ENCODE results near the gene TMEM254. TPM values are rescaled to one million over a fixed set of nuclear protein-coding genes. Genes with fewer than 3 reads are reported as not detected.
A peak's percentile ranks its signal among the peaks of the same experiment; 100 is the strongest.
"Not testable (repeated sequence)": the region's sequence is repeated elsewhere in the genome, so short reads cannot be mapped to it uniquely, and the experiment has no call there.

The TMEM254 gene
- 46.8 TPM for total RNA-seq

- ATAC-seq: peak; percentile 82
Observed at GRCh38 chr10:80078448-80079311, at the start of gene TMEM254. Gene TMEM254 (plus strand): TSS chr10:80078665. CDS start chr10:80078700, 35 bp downstream.

GRCh38 chr10:80029205-80029604 lies 49.3 kb upstream of the TMEM254 start:
- ATAC-seq: not testable (repeated sequence)

GRCh38 chr10:80029865-80030264 lies 48.6 kb upstream of the TMEM254 start:
- not testable (repeated sequence) for ATAC-seq

- no peak for ATAC-seq
Observed at GRCh38 chr10:80032503-80032902, 46.0 kb upstream of the TMEM254 start.

- not testable (repeated sequence) for ATAC-seq
Observed at GRCh38 chr10:80034766-80035165, 43.7 kb upstream of the TMEM254 start.

GRCh38 chr10:80035430-80035829 lies 43.0 kb upstream of the TMEM254 start:
- not testable (repeated sequence) for ATAC-seq

- not testable (repeated sequence) for ATAC-seq
Observed at GRCh38 chr10:80036921-80037500, 41.5 kb upstream of the TMEM254 start.

- peak; percentile 35 for ATAC-seq
Observed at GRCh38 chr10:80038226-80038625, 40.2 kb upstream of the TMEM254 start.

GRCh38 chr10:80041162-80041561 lies 37.3 kb upstream of the TMEM254 start:
- no peak for ATAC-seq

- peak; percentile 58 for ATAC-seq
Observed at GRCh38 chr10:80044935-80045334, 33.5 kb upstream of the TMEM254 start.

GRCh38 chr10:80046629-80047441 lies 31.6 kb upstream of the TMEM254 start:
- peak; percentile 90 for ATAC-seq

GRCh38 chr10:80050752-80051151 lies 27.7 kb upstream of the TMEM254 start:
- no peak for ATAC-seq

GRCh38 chr10:80051993-80052392 lies 26.5 kb upstream of the TMEM254 start:
- no peak for ATAC-seq

GRCh38 chr10:80055760-80056159 lies 22.7 kb upstream of the TMEM254 start:
- ATAC-seq: no peak

GRCh38 chr10:80057171-80057570 lies 21.3 kb upstream of the TMEM254 start:
- ATAC-seq: peak; percentile 89

GRCh38 chr10:80064120-80064886 lies 14.2 kb upstream of the TMEM254 start:
- no peak for ATAC-seq

GRCh38 chr10:80066809-80067208 lies 11.7 kb upstream of the TMEM254 start:
- ATAC-seq: no peak

- not testable (repeated sequence) for ATAC-seq
Observed at GRCh38 chr10:80067821-80068220, 10.6 kb upstream of the TMEM254 start.

GRCh38 chr10:80068270-80068669 lies 10.2 kb upstream of the TMEM254 start:
- no peak for ATAC-seq

- peak; percentile 10 for ATAC-seq
Observed at GRCh38 chr10:80070057-80070456, 8.4 kb upstream of the TMEM254 start.

- no peak for ATAC-seq
Observed at GRCh38 chr10:80072584-80072983, 5.9 kb upstream of the TMEM254 start.

- ATAC-seq: peak; percentile 75
Observed at GRCh38 chr10:80075781-80076180, 2.7 kb upstream of the TMEM254 start.

All from esophagus mucosa (tissue), 1 donor.